GM12801 (cell line): ENCODE results near the gene STPG2.

ENCODE experiments used
- CTCF ChIP-seq: IDR thresholded peaks from one replicate; pipeline ENCODE4 v1.5.1; 2011; ENCODE audit warnings: control low read depth; ENCODE audit not compliant: insufficient read length; ENCODE audit errors: extremely low read depth

The STPG2 gene

DNA sequence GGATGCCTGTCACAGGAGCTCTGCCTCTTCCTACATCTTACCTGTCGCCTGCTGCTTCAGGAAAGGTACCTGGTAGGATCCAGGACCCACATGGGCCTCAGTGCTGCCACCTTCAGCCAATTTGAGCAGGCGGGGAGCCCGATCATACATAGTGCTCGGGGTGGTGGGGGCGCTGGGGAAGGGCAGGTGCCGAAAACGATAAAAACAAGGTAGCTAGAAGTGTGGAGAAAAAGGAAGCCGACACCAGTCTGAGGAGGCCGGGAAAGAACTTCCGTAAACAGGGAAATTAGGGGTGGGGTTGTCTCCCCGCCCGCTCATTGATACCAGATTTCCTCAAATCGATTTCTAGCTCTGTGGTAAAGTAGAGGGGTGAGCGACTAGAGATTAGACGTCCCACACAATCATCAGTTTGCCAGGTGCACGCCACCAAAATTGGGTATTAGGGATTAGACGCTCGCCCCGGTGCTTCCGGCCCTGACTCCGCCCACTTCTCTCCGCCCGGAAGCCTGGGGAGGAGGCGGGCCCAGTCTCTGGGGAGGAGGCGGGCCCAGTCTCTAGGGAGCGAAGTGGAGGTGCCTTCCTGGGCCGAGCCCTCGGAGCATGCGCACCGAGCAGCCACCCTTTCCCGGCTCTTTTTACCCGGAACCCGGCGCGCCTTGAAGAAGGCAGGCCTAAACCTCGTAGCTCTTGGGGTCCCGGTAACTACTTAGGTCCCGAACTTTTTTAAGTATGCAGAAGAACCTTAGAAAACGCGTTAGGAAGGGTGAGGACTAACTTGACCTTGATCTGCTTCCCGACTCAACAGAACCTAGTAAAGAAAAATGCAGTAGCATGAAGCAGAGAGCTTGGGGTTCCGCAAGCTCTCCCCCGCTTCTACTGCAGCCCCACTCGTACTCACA is at the start of gene STPG2:
TSS of gene STPG2 (minus strand) at position 476 of the 899 bp plus-strand sequence.
- no peak for TF ChIP-seq CTCF

GRCh38 chr4:98185279-98185678 is 42.0 kb upstream of the STPG2 start:
- TF ChIP-seq CTCF: no peak

GRCh38 chr4:98181809-98182208 is 38.5 kb upstream of the STPG2 start:
- no peak for TF ChIP-seq CTCF

- TF ChIP-seq CTCF: no peak
Measured at GRCh38 chr4:98179951-98180350, 36.7 kb upstream of the STPG2 start.

DNA sequence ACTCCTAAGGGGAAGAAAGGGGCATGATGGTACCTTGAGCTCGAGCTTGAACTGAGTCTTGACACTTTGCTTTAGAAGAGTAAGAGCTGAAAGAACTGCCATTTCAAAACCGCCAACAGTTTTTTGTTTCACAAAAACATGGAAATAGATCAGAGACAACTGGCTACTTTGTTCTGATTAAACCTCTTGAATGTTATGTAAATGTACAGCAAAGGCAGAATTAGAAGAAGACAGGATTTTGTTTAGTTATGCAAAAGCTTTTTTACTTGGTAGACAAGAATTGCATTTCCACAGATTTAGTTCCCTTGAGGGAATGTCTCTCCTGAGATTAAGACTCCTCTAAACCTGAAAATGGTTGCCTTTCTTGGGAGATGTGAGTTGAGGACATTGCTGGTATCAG is 33.3 kb upstream of the STPG2 start:
- TF ChIP-seq CTCF: no peak

DNA sequence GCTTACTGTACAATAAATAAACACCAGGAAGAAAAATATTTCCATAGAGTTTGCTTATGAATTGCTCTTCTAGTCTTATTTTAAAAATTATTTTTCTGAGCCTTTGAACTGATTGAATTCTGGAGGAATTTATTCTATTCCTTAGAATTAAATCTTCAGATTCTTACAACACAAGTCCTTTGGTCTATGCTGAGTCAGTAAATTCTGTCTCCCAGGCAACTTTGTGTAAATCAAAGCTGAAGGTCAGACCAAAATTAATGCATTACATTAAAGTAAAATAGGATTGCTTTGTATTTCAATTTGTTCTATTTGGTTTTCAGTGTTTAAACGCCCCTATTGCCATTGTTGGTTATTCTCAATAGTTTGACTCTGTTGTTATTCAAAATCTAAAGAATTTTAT is 26.8 kb upstream of the STPG2 start:
- TF ChIP-seq CTCF: no peak

GRCh38 chr4:98166731-98167041 is 23.4 kb upstream of the STPG2 start:
- TF ChIP-seq CTCF: no peak
